Mononuclear cell (primary cell): ENCODE measurements around the gene SH3BP1. TPM values are rescaled to one million over a fixed set of nuclear protein-coding genes. Genes with fewer than 3 reads are reported as not detected.

ENCODE experiments used
- H3K27me3 ChIP-seq: 2 replicates; pipeline ENCODE4 v1.6.0; 2011; ENCODE audit warnings: low read length, control low read depth; ENCODE audit not compliant: insufficient read depth
- H3K4me1 ChIP-seq: 2 replicates; pipeline ENCODE4 v1.5.1; 2011; ENCODE audit warnings: mild to moderate bottlenecking, low read length, control low read depth; ENCODE audit not compliant: insufficient read depth
- H3K4me3 ChIP-seq: 2 replicates; pipeline ENCODE4 v1.5.1; 2011; ENCODE audit warnings: mild to moderate bottlenecking, low read length, moderate library complexity
- H3K9me3 ChIP-seq: 2 replicates; pipeline ENCODE4 v1.5.1; 2011; ENCODE audit warnings: low read depth, mild to moderate bottlenecking, control low read depth, low read length
- total RNA-seq: library from RNA; depleted of rRNA; stranded (reverse); fragments of >200 nt; gene quantifications from one replicate; pipeline ENCODE4 v1.2.3, GENCODE V29; 2012

Gene SH3BP1
- total RNA-seq, 1 donor, result 64.0 TPM

GRCh38 chr22:37626144-37626543 lies 13.3 kb upstream of the SH3BP1 start:
- Histone ChIP-seq H3K27me3 (no peaks in the 10 kb centered on the region), H3K9me3 (no peaks in the 10 kb centered on the region), H3K4me1 (peaks cover 56% of the 10 kb centered on the region), H3K4me3 (no peak overlapping the region)

- Histone ChIP-seq H3K27me3 (no peaks in the 10 kb centered on the region), H3K9me3 (no peaks in the 10 kb centered on the region), H3K4me3 (no peak overlapping the region), H3K4me1 (peaks cover 60% of the 10 kb centered on the region)
These were observed 12.9 kb upstream of the SH3BP1 start for GRCh38 chr22:37626556-37627075.

- Histone ChIP-seq H3K9me3 (no peaks in the 10 kb centered on the region), H3K4me1 (peaks cover 65% of the 10 kb centered on the region), H3K27me3 (no peaks in the 10 kb centered on the region), H3K4me3 (no peak overlapping the region)
These were observed 12.3 kb upstream of the SH3BP1 start for GRCh38 chr22:37627121-37627520.

GRCh38 chr22:37627545-37627944 lies 11.9 kb upstream of the SH3BP1 start:
- Histone ChIP-seq H3K27me3 (no peaks in the 10 kb centered on the region), H3K4me1 (peaks cover 70% of the 10 kb centered on the region), H3K4me3 (no peak overlapping the region), H3K9me3 (no peaks in the 10 kb centered on the region)

GRCh38 chr22:37628830-37629229 lies 10.6 kb upstream of the SH3BP1 start:
- no peak overlapping the region for H3K4me3 ChIP-seq
- H3K27me3 ChIP-seq, result no peaks in the 10 kb centered on the region
- peaks cover 79% of the 10 kb centered on the region for H3K4me1 ChIP-seq
- no peaks in the 10 kb centered on the region for H3K9me3 ChIP-seq

GRCh38 chr22:37629928-37630327 lies 9.5 kb upstream of the SH3BP1 start:
- Histone ChIP-seq H3K4me3 (no peak overlapping the region), H3K27me3 (no peaks in the 10 kb centered on the region), H3K4me1 (peaks cover 80% of the 10 kb centered on the region), H3K9me3 (no peaks in the 10 kb centered on the region)

GRCh38 chr22:37630839-37631435 lies 8.5 kb upstream of the SH3BP1 start:
- Histone ChIP-seq H3K27me3 (no peaks in the 10 kb centered on the region), H3K9me3 (no peaks in the 10 kb centered on the region), H3K4me1 (peaks cover 83% of the 10 kb centered on the region), H3K4me3 (no peak overlapping the region)

GRCh38 chr22:37631448-37632173 lies 7.9 kb upstream of the SH3BP1 start:
- Histone ChIP-seq H3K9me3 (no peaks in the 10 kb centered on the region), H3K27me3 (no peaks in the 10 kb centered on the region), H3K4me3 (no peak overlapping the region), H3K4me1 (peaks cover 83% of the 10 kb centered on the region)

- Histone ChIP-seq H3K27me3 (no peaks in the 10 kb centered on the region), H3K9me3 (no peaks in the 10 kb centered on the region), H3K4me1 (peaks cover 83% of the 10 kb centered on the region), H3K4me3 (no peak overlapping the region)
These were observed 7.0 kb upstream of the SH3BP1 start for GRCh38 chr22:37632174-37633088.

GRCh38 chr22:37633089-37633624 lies 6.3 kb upstream of the SH3BP1 start:
- Histone ChIP-seq H3K27me3 (no peaks in the 10 kb centered on the region), H3K4me1 (peaks cover 83% of the 10 kb centered on the region), H3K4me3 (no peak overlapping the region), H3K9me3 (no peaks in the 10 kb centered on the region)

GRCh38 chr22:37633625-37634416 lies 5.6 kb upstream of the SH3BP1 start:
- Histone ChIP-seq H3K9me3 (no peaks in the 10 kb centered on the region), H3K4me1 (peaks cover 83% of the 10 kb centered on the region), H3K4me3 (no peak overlapping the region), H3K27me3 (no peaks in the 10 kb centered on the region)

GRCh38 chr22:37634417-37634924 lies 5.0 kb upstream of the SH3BP1 start:
- Histone ChIP-seq H3K4me3 (no peak overlapping the region), H3K27me3 (no peaks in the 10 kb centered on the region), H3K9me3 (no peaks in the 10 kb centered on the region), H3K4me1 (peaks cover 83% of the 10 kb centered on the region)

- Histone ChIP-seq H3K4me1 (peaks cover 83% of the 10 kb centered on the region), H3K4me3 (no peak overlapping the region)
These were observed 4.3 kb upstream of the SH3BP1 start for GRCh38 chr22:37635157-37635556.

More at GRCh38 chr22:37635157-37635556, 4.3 kb upstream of the SH3BP1 start:
- H3K27me3 ChIP-seq, result no peaks in the 10 kb centered on the region
- H3K9me3 ChIP-seq, result no peaks in the 10 kb centered on the region
